Tibial nerve (tissue), 4 donors: Measurements from ENCODE around the gene PPP1R2B.

Experiments
- CTCF ChIP-seq, 5 experiments: fragments of 200-600 bp in 3 of 5; fragments of 450-650 bp in 2 of 5; sonication (generic) in 3 of 5; IDR thresholded peaks; one replicate each; pipeline ENCODE4 v1.5.1; 2016 to 2019; ENCODE audit warnings: antibody characterized with exemption in 5 of 5, mild to moderate bottlenecking in 3 of 5, moderate library complexity in 2 of 5
- EP300 ChIP-seq, 2 donors: sonication (generic); formaldehyde crosslinking; IDR thresholded peaks; one replicate each; pipeline ENCODE4 v1.6.1; 2017; ENCODE audit warnings: antibody characterized with exemption in 2 of 2, mild to moderate bottlenecking in 1 of 2

- TF ChIP-seq CTCF (IDR thresholded peaks at IDR 0.05) (no peak), EP300 (IDR thresholded peaks at IDR 0.05) (no peak)
Observed at GRCh38 chr5:156824241-156824640, 25.9 kb upstream of the PPP1R2B start.
